B cell (primary cell): Measurements from ENCODE around the gene GRAMD1C. TPM values are rescaled to one million over a fixed set of nuclear protein-coding genes. Genes with fewer than 3 reads are reported as not detected.

Experiments used
- ATAC-seq: fragments of 200-7000 bp; cut with Tn5 transposase; one replicate; pipeline ENCODE4 v1.10.0; 2021; ENCODE audit warnings: low read depth, mild to moderate bottlenecking, moderate number of reproducible peaks, moderate library complexity
- CTCF ChIA-PET: fragments of 350-600 bp; sonication (Branson Sonifier 250); formaldehyde crosslinking; loops from one replicate; lab custom pipeline; 2021; ENCODE audit warnings: antibody characterized with exemption, inconsistent platforms; lab: Charles Lee
- POLR2A ChIA-PET: fragments of 350-600 bp; sonication (Branson Sonifier 250); formaldehyde crosslinking; loops from one replicate; lab custom pipeline; 2021; ENCODE audit warnings: antibody characterized with exemption; lab: Charles Lee
- DNase-seq: peaks from one replicate; pipeline ENCODE4 v3.0.0; 2013
- H2AFZ ChIP-seq: 2 replicates; pipeline ENCODE4 v1.6.1; 2012; ENCODE audit warnings: mild to moderate bottlenecking, low read depth, low read length; ENCODE audit not compliant: insufficient read depth, poor library complexity, severe bottlenecking
- H3K27ac ChIP-seq, 2 donors: 1 replicate in 1 of 2; 2 replicates in 1 of 2; pipeline ENCODE4 v1.5.1; 2012 to 2013; ENCODE audit warnings: low read length in 2 of 2, mild to moderate bottlenecking in 2 of 2, moderate library complexity in 1 of 2
- H3K27me3 ChIP-seq, 4 experiments: fragments of 200-600 bp in 1 of 4; sonication (generic) in 1 of 4; replicated peaks in 1 of 4; 1 replicate in 2 of 4; 2 replicates in 2 of 4; pipeline versions ENCODE4 v1.6.1 to v1.7.0; 2013 to 2016; ENCODE audit warnings: low read length in 3 of 4, mild to moderate bottlenecking in 2 of 4, mixed read lengths in 1 of 4, moderate library complexity in 1 of 4; ENCODE audit not compliant: insufficient read depth in 4 of 4, control insufficient read depth in 3 of 4; ENCODE audit errors: control extremely low read depth in 1 of 4
- H3K36me3 ChIP-seq, 2 experiments: replicated peaks in 1 of 2; 1 replicate in 1 of 2; 2 replicates in 1 of 2; pipeline versions ENCODE4 v1.6.1 to v1.7.1; 2013; ENCODE audit warnings: low read length in 1 of 2; ENCODE audit not compliant: insufficient read depth in 2 of 2, control insufficient read depth in 1 of 2; ENCODE audit errors: control extremely low read depth in 1 of 2, extremely low read depth in 1 of 2
- H3K4me1 ChIP-seq, 2 donors: fragments of 200-600 bp in 1 of 2; sonication (generic) in 1 of 2; 1 replicate in 1 of 2; 2 replicates in 1 of 2; pipeline versions ENCODE4 v1.5.1 to v1.6.1; 2013 to 2017; ENCODE audit warnings: low read length in 2 of 2; ENCODE audit not compliant: control insufficient read depth in 2 of 2, insufficient read depth in 2 of 2
- H3K4me2 ChIP-seq: replicated peaks from 2 replicates; pipeline ENCODE3; 2012; ENCODE audit warnings: mild to moderate bottlenecking, low read depth, low read length; ENCODE audit not compliant: poor library complexity, severe bottlenecking
- H3K4me3 ChIP-seq, 5 experiments: fragments of 200-600 bp in 1 of 5; sonication (generic) in 1 of 5; 1 replicate in 3 of 5; 2 replicates in 2 of 5; pipeline versions ENCODE4 v1.5.1 to v1.7.0; 2011 to 2016; ENCODE audit warnings: low read length in 4 of 5, mild to moderate bottlenecking in 4 of 5, low read depth in 2 of 5, control low read depth in 1 of 5, moderate library complexity in 1 of 5; ENCODE audit not compliant: insufficient read depth in 1 of 5; ENCODE audit errors: control extremely low read depth in 1 of 5, extremely low read depth in 1 of 5
- H3K79me2 ChIP-seq: fragments of 200-600 bp; sonication (generic); one replicate; pipeline ENCODE4 v1.6.0; 2016; ENCODE audit warnings: low read length; ENCODE audit not compliant: control insufficient read depth, insufficient read depth
- H3K9ac ChIP-seq: fragments of 200-600 bp; sonication (generic); 2 replicates; pipeline ENCODE4 v1.6.1; 2017; ENCODE audit warnings: mild to moderate bottlenecking, low read length, moderate library complexity
- H3K9me3 ChIP-seq, 3 donors: one replicate each; pipeline versions ENCODE4 v1.6.1 to v1.7.1; 2013; ENCODE audit warnings: low read length in 2 of 3; ENCODE audit not compliant: control insufficient read depth in 2 of 3, insufficient read depth in 1 of 3; ENCODE audit errors: control extremely low read depth in 1 of 3
- H4K20me1 ChIP-seq: 2 replicates; pipeline ENCODE4 v1.6.0; 2012; ENCODE audit warnings: mild to moderate bottlenecking, low read length; ENCODE audit not compliant: insufficient read depth, control insufficient read depth, poor library complexity, severe bottlenecking
- H3K27ac Mint-ChIP-seq: one replicate; pipeline ENCODE4 v1.8.0; 2021; ENCODE audit warnings: mixed read lengths
- H3K27me3 Mint-ChIP-seq: one replicate; pipeline ENCODE4 v1.8.0; 2021; ENCODE audit warnings: mixed read lengths
- H3K4me1 Mint-ChIP-seq: one replicate; pipeline ENCODE4 v1.8.0; 2021; ENCODE audit warnings: mixed read lengths
- H3K4me3 Mint-ChIP-seq: one replicate; pipeline ENCODE4 v1.8.0; 2021; ENCODE audit warnings: mixed read lengths
- H3K9me3 Mint-ChIP-seq: one replicate; pipeline ENCODE4 v1.8.0; 2022; ENCODE audit warnings: mixed read lengths; ENCODE audit not compliant: insufficient read depth
- CTCF ChIP-seq: fragments of 200-600 bp; IDR thresholded peaks from one replicate; pipeline ENCODE4 v1.8.0; 2022; ENCODE audit warnings: antibody characterized with exemption, mild to moderate bottlenecking
- EZH2 ChIP-seq: IDR thresholded peaks from 2 replicates; pipeline ENCODE4 v1.6.1; 2012; ENCODE audit warnings: borderline replicate concordance, low read depth, mild to moderate bottlenecking, moderate library complexity, low read length; ENCODE audit not compliant: insufficient read depth, poor library complexity, severe bottlenecking
- WGBS: methylation state at CpG from one replicate; pipeline ENCODE4 v1.1.5; 2013; ENCODE audit warnings: missing lambda C conversion rate; ENCODE audit not compliant: insufficient coverage; 5-methylcytosine and 5-hydroxymethylcytosine counted together
- intact Hi-C: fragments of 100-400 bp; cut with micrococcal nuclease; formaldehyde crosslinking; loops from one replicate; pipeline ENCODE4 v1.10.0; 2022
- polyA plus RNA-seq: library from polyadenylated mRNA; depleted of rRNA; stranded (reverse); fragments of >200 nt; gene quantifications from 2 replicates; pipeline ENCODE4 v1.2.3, GENCODE V29; 2012
- total RNA-seq, 2 donors: library from RNA; stranded (reverse); fragments of 120-200 nt in 1 of 2; gene quantifications; 1 replicate in 1 of 2; 2 replicates in 1 of 2; pipeline versions ENCODE4 v1.2.3 to v1.2.4, GENCODE V29; 2013 to 2022

The GRAMD1C gene
- total and polyA plus RNA-seq, 2 donors (not counting 1 experiment from before 2014, with no cell fraction given) = 8.5 to 47.1 TPM

DNA sequence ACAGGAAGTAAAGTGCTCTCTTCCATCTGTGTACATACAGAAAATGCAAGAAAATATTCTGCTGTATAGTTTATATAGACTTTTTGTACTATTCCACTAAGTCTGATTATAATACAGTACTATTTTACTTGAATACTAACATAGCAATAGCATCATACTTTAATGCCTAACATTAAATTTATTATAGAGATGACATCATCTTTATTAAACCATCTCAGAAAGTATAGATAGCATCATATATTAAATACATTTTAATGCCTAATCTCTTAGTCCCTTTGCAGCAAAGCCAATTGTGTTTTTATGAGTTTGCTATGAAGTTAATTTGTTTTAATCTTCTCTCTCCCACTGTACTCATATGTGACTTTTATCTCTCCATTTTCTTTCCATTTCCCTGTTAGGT is 69.5 kb downstream of the GRAMD1C start:
- Mint-ChIP-seq H3K9me3 (no peaks in the 10 kb centered on the region), H3K4me3 (no peak overlapping the region), H3K4me1 (peaks cover 4% of the 10 kb centered on the region), H3K27ac (no peak overlapping the region), H3K27me3 (no peaks in the 10 kb centered on the region)
- Histone ChIP-seq H3K4me1 (peaks cover 0 to 3% of the 10 kb centered on the region in 2 donors), H3K36me3 (no peaks in the 10 kb centered on the region), H3K4me2 (no peak overlapping the region), H4K20me1 (no peaks in the 10 kb centered on the region), H2AFZ (no peak overlapping the region), H3K79me2 (no peaks in the 10 kb centered on the region), H3K4me3 (no peak overlapping the region), H3K9ac (no peak overlapping the region), H3K27me3 (no peaks in the 10 kb centered on the region), H3K9me3 (no peaks in the 10 kb centered on the region), H3K27ac (no peak overlapping the region)
- ChIA-PET CTCF (interaction anchor here (0.9 to 2.4 kb wide), 2 partner anchors 65 to 172 kb away, joined by 5 to 15 read pairs; no protein-coding TSS in a partner anchor), POLR2A (no interaction called here)
- intact Hi-C loops = no loop called here
- no peak for DNase-seq
- no peak for ATAC-seq
- TF ChIP-seq EZH2 (no peak), CTCF (no peak)

DNA sequence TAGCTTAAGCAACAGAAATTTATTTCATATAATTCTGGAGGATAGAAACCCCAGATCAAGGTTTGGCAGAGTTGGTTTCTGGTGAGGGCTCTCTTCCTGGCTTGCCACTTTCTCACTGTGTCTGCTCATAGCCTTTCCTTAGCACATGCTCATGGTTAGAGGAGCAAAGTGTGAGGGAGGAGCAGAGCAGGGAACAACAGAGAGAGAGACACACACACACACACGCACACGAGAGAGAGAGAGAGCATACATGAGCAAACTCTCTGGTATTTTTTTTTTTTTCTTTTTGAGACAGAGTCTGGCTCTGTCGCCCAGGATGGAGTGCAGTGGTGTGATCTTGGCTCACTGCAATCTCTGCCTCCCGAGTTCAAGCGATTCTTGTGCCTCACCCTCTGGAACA is 72.4 kb downstream of the GRAMD1C start:
- Histone ChIP-seq H3K27me3 (no peaks in the 10 kb centered on the region), H2AFZ (no peak overlapping the region), H3K27ac (no peak overlapping the region), H3K4me2 (no peak overlapping the region), H3K4me3 (no peak overlapping the region), H4K20me1 (no peaks in the 10 kb centered on the region), H3K9ac (no peak overlapping the region), H3K36me3 (no peaks in the 10 kb centered on the region), H3K79me2 (no peaks in the 10 kb centered on the region), H3K9me3 (no peaks in the 10 kb centered on the region), H3K4me1 (peaks cover 0 to 3% of the 10 kb centered on the region in 2 donors)
- DNase-seq (no peak), ATAC-seq (no peak)
- intact Hi-C loops = loop anchor here (10.0 kb wide), 1 partner anchor 416 kb away; no protein-coding TSS in a partner anchor
- peaks cover 4% of the 10 kb centered on the region for H3K4me1 Mint-ChIP-seq
- H3K27me3 Mint-ChIP-seq = no peaks in the 10 kb centered on the region
- ChIA-PET POLR2A (interaction anchor here (0.7 kb wide), 1 partner anchor 388 kb away, joined by 3 read pairs; no protein-coding TSS in a partner anchor), CTCF (interaction anchor here (0.6 to 1.9 kb wide), 6 partner anchors 67 to 623 kb away, joined by 3 to 15 read pairs (median 3); no protein-coding TSS in a partner anchor)
- H3K9me3 Mint-ChIP-seq = no peaks in the 10 kb centered on the region
- WGBS = 100% methylated on average over 3 of the region's 5 CpGs
- TF ChIP-seq EZH2 (no peak), CTCF (no peak)
- no peak overlapping the region for H3K27ac Mint-ChIP-seq
- H3K4me3 Mint-ChIP-seq = no peak overlapping the region
